Adrenal gland (tissue), 12 donors: Measurements from ENCODE around the gene DOK6. TPM values are rescaled to one million over a fixed set of nuclear protein-coding genes. Genes with fewer than 3 reads are reported as not detected.

ENCODE experiments used
- DNase-seq, 7 donors: peaks; one replicate each; pipeline ENCODE4 v3.0.0-alpha.2; 2019 to 2020
- H3K27ac ChIP-seq, 5 donors: fragments of 200-600 bp; sonication (generic) in 4 of 5; 1 replicate in 3 of 5; 2 replicates in 2 of 5; pipeline versions ENCODE4 v1.5.1 to v1.8.0; 2016 to 2020; ENCODE audit warnings: mild to moderate bottlenecking in 1 of 5
- H3K27me3 ChIP-seq: fragments of 200-600 bp; 2 replicates; pipeline ENCODE4 v1.8.0; 2021
- H3K36me3 ChIP-seq, 2 donors: fragments of 200-600 bp; replicated peaks in 1 of 2; 1 replicate in 1 of 2; 2 replicates in 1 of 2; pipeline versions ENCODE4 v1.5.1 to v1.8.0; 2018 to 2022
- H3K4me1 ChIP-seq, 2 donors: fragments of 200-600 bp; replicated peaks in 1 of 2; 1 replicate in 1 of 2; 2 replicates in 1 of 2; pipeline versions ENCODE4 v1.5.1 to v1.8.0; 2018 to 2021
- H3K4me3 ChIP-seq, 4 donors: fragments of 200-600 bp; sonication (generic) in 3 of 4; one replicate each; pipeline ENCODE4 v1.5.1; 2016 to 2018
- H3K9me3 ChIP-seq, 3 donors: fragments of 200-600 bp; sonication (generic) in 1 of 3; replicated peaks in 1 of 3; 1 replicate in 2 of 3; 2 replicates in 1 of 3; pipeline versions ENCODE4 v1.5.1 to v1.8.0; 2016 to 2021
- CTCF ChIP-seq, 6 experiments: fragments of 450-650 bp in 4 of 6; fragments of 200-600 bp in 2 of 6; sonication (generic) in 1 of 6; IDR thresholded peaks; 1 replicate in 5 of 6; 2 replicates in 1 of 6; pipeline versions ENCODE4 v1.5.1 to v1.8.0; 2016 to 2021; ENCODE audit warnings: antibody characterized with exemption in 6 of 6, mild to moderate bottlenecking in 2 of 6, moderate library complexity in 1 of 6
- POLR2A ChIP-seq, 2 donors: fragments of 450-650 bp; IDR thresholded peaks; one replicate each; pipeline ENCODE4 v1.6.1; 2017; ENCODE audit warnings: antibody characterized with exemption in 2 of 2, mild to moderate bottlenecking in 2 of 2, moderate library complexity in 1 of 2
- WGBS, 4 donors: extraction: QIAGEN DNeasy Blood & Tissue Kit in 2 of 4; methylation state at CpG; one replicate each; pipeline versions ENCODE4 v1.1.5 to v1.1.7; 2013 to 2017; 5-methylcytosine and 5-hydroxymethylcytosine counted together
- intact Hi-C, 2 donors: fragments of 100-400 bp; cut with DNase I; formaldehyde crosslinking; loops; one replicate each; pipeline versions ENCODE4 v1.14.1 to v1.15.0; 2022 to 2023
- polyA plus RNA-seq, 3 donors: library from polyadenylated mRNA; stranded (reverse); fragments of 200-250 nt in 2 of 3; fragments of 350-450 nt in 1 of 3; fragmentation: Illumina TruSeq in 1 of 3; extraction: RNeasy Lipid Tissue Mini Kit (QIAGEN cat#74804) in 1 of 3; gene quantifications; one replicate each; pipeline ENCODE4 v1.2.3, GENCODE V29; 2013 to 2014
- total RNA-seq, 9 donors: library from RNA; depleted of rRNA in 4 of 9; stranded (reverse); fragments of >200 nt in 4 of 9; fragments of 120-200 nt in 1 of 9; fragmentation: NEBNext Ultra II Directional in 1 of 9; extraction: Animal tissue kit (Norgen Biotek cat#: 25700) in 1 of 9; gene quantifications; one replicate each; pipeline versions ENCODE4 v1.1.0 to v1.2.4, GENCODE V29; 2013 to 2023
- donor health status: healthy with polysubstance abuse.
- donor health status: Bipolar disorder and iron deficiency.
- donor health status: DM: yes; HTN: yes; CAD: no.
- donor health status: DM: no; HTN: no; CAD: no.
- donor health status: DM: no; HTN: no; CAD: no.
- donor health status: DM: yes; HTN: yes; CAD: no.

DOK6 gene
- total and polyA plus RNA-seq, 12 donors = 0.24 to 4.5 (median 0.76) TPM

GRCh38 chr18:69626171-69626570 is 225.5 kb downstream of the DOK6 start:
- intact Hi-C loops = no loop called here
- Histone ChIP-seq H3K9me3 (no peaks in the 10 kb centered on the region), H3K4me1 (no peaks in the 10 kb centered on the region), H3K4me3 (no peak overlapping the region), H3K27ac (no peak overlapping the region), H3K27me3 (no peaks in the 10 kb centered on the region), H3K36me3 (no peaks in the 10 kb centered on the region)
- no peak for DNase-seq
- WGBS, 4 donors = 94 to 96% (median 94%) methylated on average over 3 of the region's 3 CpGs
- TF ChIP-seq CTCF (IDR thresholded peaks at IDR 0.05) = no peak
- no peak for TF ChIP-seq POLR2A (IDR thresholded peaks at IDR 0.05)

DNA sequence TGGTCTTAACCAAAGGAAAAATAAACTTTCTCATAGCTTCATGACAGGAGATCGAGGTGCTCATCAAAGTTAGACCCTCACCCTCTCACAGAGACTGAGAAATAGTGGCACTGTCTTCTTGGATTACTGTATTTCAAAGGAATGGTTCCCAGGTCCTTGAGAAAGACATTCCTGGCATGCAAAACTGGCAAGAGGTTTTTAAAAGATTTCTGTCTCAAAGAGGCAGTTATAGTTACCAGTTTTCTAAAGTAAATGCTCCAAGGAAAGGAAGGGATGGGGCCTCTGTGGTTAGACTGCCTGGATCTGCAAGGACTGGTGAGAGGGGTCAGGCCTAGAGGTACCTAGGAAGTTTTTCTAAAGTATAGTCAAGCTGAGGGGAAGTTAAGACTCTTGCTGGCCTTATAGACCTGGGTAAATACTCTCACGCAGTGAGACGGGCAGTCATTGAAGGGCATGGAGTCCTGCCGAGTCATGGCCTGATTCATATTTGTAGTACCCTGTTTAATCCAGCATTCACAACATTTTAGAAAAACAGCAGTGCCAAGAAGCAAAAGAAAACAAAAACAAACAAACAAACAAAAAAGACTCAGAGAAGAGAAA is 226.1 kb downstream of the DOK6 start:
- H3K4me1 ChIP-seq = no peaks in the 10 kb centered on the region
- intact Hi-C loops = no loop called here
- no peaks in the 10 kb centered on the region for H3K36me3 ChIP-seq
- no peak overlapping the region for H3K4me3 ChIP-seq
- peak in 3 of 7 donors; percentile 2 to 19 (median 16) for DNase-seq
- WGBS, 4 donors = 48 to 73% (median 65%) methylated on average over 4 of the region's 4 CpGs
- H3K9me3 ChIP-seq = no peaks in the 10 kb centered on the region
- no peak overlapping the region for H3K27ac ChIP-seq
- no peak for TF ChIP-seq CTCF (IDR thresholded peaks at IDR 0.05)
- TF ChIP-seq POLR2A (IDR thresholded peaks at IDR 0.05) = no peak
- H3K27me3 ChIP-seq = no peaks in the 10 kb centered on the region

DNA sequence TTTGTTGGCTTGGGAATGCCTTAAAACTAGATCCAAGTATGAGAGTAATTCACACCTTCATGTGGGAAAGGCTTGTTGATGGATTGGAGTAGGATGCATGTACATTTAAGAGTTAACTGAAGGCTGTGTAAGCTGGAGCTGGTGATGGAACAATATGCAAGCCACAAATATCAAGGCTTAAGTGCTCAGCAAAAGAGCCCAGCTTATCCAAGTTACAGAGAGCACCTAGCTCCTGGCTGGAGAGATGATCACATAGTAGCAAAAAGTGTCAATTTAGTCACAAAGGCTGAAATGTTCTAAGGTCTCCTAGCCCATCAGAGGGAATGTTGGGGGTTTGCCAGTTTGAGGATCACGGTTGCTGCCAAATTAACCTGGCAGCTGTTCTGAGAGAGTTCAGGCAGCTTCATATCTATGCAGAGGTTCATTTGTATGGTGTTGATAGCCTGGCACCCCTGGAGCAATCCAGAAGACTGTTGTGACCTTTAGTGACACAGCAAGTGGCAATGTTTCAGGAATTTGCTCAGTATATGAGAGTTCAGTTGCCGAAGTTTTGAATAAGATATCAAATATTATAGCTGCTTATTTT is 228.2 kb downstream of the DOK6 start:
- DNase-seq = no peak
- Histone ChIP-seq H3K36me3 (no peaks in the 10 kb centered on the region), H3K4me1 (no peaks in the 10 kb centered on the region), H3K9me3 (no peaks in the 10 kb centered on the region), H3K4me3 (no peak overlapping the region), H3K27me3 (no peaks in the 10 kb centered on the region), H3K27ac (no peak overlapping the region)
- intact Hi-C loops = no loop called here
- WGBS, 4 donors = 66 to 89% (median 70%) methylated on average over 2 of the region's 2 CpGs
- TF ChIP-seq CTCF (IDR thresholded peaks at IDR 0.05) (no peak), POLR2A (IDR thresholded peaks at IDR 0.05) (no peak)

DNA sequence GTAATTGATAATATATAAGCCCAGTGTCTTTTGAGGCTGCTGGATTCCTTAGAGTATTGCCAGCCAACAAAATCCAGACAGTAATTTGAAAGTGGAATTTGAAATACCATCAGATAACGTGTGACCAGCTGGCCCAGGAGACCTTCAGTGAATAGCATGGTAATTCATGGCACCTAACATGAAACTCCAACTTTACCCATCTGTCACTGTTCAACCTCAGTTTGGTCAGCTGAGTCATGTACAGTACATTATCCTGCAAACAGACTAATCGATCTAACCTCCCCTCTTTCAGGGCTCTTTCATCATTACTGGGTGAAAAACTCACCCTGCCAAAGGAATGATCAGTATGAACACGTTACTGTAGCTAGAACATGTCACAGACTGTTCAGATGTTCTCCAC is 230.6 kb downstream of the DOK6 start:
- Histone ChIP-seq H3K9me3 (no peaks in the 10 kb centered on the region), H3K4me3 (no peak overlapping the region), H3K27me3 (no peaks in the 10 kb centered on the region), H3K36me3 (no peaks in the 10 kb centered on the region), H3K27ac (no peak overlapping the region), H3K4me1 (no peaks in the 10 kb centered on the region)
- no peak for DNase-seq
- TF ChIP-seq CTCF (IDR thresholded peaks at IDR 0.05) (no peak), POLR2A (IDR thresholded peaks at IDR 0.05) (no peak)
- intact Hi-C loops = no loop called here
- 34 to 56% (median 45%) methylated on average over 3 of the region's 3 CpGs for WGBS, 4 donors
